Neural cell (in vitro differentiated cells): ENCODE data around the gene BNC2. TPM values are rescaled to one million over a fixed set of nuclear protein-coding genes. Genes with fewer than 3 reads are reported as not detected.

Experiments
- H2AFZ ChIP-seq: fragments of 200-600, 300-800 bp; sonication (generic), shearing (Covaris generic); 2 replicates; pipeline ENCODE4 v1.6.0; 2014; ENCODE audit warnings: low read depth, mild to moderate bottlenecking, antibody characterized with exemption, low read length, moderate library complexity
- H3F3A ChIP-seq: fragments of 200-600 bp; shearing (Covaris generic); 2 replicates; pipeline ENCODE4 v1.6.1; 2016; ENCODE audit warnings: mild to moderate bottlenecking, moderate library complexity, mixed read lengths, antibody characterized with exemption, low read length; ENCODE audit not compliant: insufficient read depth, poor library complexity, severe bottlenecking
- H3K27ac ChIP-seq: fragments of 200-600, 300-800 bp; sonication (generic), shearing (Covaris generic); 2 replicates; pipeline ENCODE4 v1.5.1; 2014; ENCODE audit warnings: mild to moderate bottlenecking, low read length, moderate library complexity
- H3K27me3 ChIP-seq: fragments of 300-800, 200-600 bp; sonication (generic), shearing (Covaris generic); 2 replicates; pipeline ENCODE4 v1.6.0; 2014; ENCODE audit warnings: mild to moderate bottlenecking, low read depth, low read length, moderate library complexity; ENCODE audit not compliant: insufficient read depth
- H3K36me3 ChIP-seq: fragments of 300-800, 200-600 bp; sonication (generic), shearing (Covaris generic); 2 replicates; pipeline ENCODE4 v1.5.1; 2014; ENCODE audit warnings: mild to moderate bottlenecking, antibody characterized with exemption, low read length, moderate library complexity; ENCODE audit not compliant: insufficient read depth
- H3K4me2 ChIP-seq: fragments of 300-800, 200-600 bp; sonication (generic), shearing (Covaris generic); 2 replicates; pipeline ENCODE4 v1.6.0; 2014; ENCODE audit warnings: mild to moderate bottlenecking, low read length
- H3K4me3 ChIP-seq: fragments of 300-800, 200-600 bp; sonication (generic), shearing (Covaris generic); 2 replicates; pipeline ENCODE4 v1.5.1; 2014; ENCODE audit warnings: mild to moderate bottlenecking, low read length, moderate library complexity
- H3K79me2 ChIP-seq: fragments of 200-600 bp; shearing (Covaris generic); replicated peaks from 2 replicates; pipeline ENCODE4 v1.6.0; 2014; ENCODE audit warnings: mild to moderate bottlenecking, low read length, moderate library complexity; ENCODE audit not compliant: insufficient read depth
- H3K9ac ChIP-seq: fragments of 300-800, 200-600 bp; sonication (generic), shearing (Covaris generic); 2 replicates; pipeline ENCODE4 v1.6.1; 2016; ENCODE audit warnings: mild to moderate bottlenecking, low read length, mixed read lengths
- H3K9me2 ChIP-seq: fragments of 200-600 bp; shearing (Covaris generic); 2 replicates; pipeline ENCODE4 v1.6.1; 2016; ENCODE audit warnings: mild to moderate bottlenecking, low read length, mixed read lengths; ENCODE audit not compliant: insufficient read depth
- H3K9me3 ChIP-seq: fragments of 200-600, 300-800 bp; sonication (generic), shearing (Covaris generic); 2 replicates; pipeline ENCODE4 v1.6.1; 2016; ENCODE audit warnings: mild to moderate bottlenecking, mixed run types, low read length, moderate library complexity, mixed read lengths
- H4K20me1 ChIP-seq: fragments of 200-600 bp; shearing (Covaris generic); 2 replicates; pipeline ENCODE4 v1.6.1; 2016; ENCODE audit warnings: mild to moderate bottlenecking, mixed run types; ENCODE audit not compliant: insufficient read depth
- EP300 ChIP-seq: fragments of 450-650 bp; conservative IDR thresholded peaks from 2 replicates; pipeline ENCODE4 v1.6.1; 2014; ENCODE audit warnings: antibody characterized with exemption, mild to moderate bottlenecking, moderate library complexity; ENCODE audit not compliant: poor library complexity, severe bottlenecking
- EZH2 ChIP-seq: fragments of 200-600, 300-800 bp; shearing (Covaris generic), sonication (generic); IDR thresholded peaks from 2 replicates; pipeline ENCODE4 v1.6.1; 2014; ENCODE audit warnings: antibody characterized with exemption, low read length, borderline replicate concordance, mild to moderate bottlenecking; ENCODE audit not compliant: insufficient read depth, poor library complexity, severe bottlenecking
- MXI1 ChIP-seq: fragments of 450-650 bp; conservative IDR thresholded peaks from 2 replicates; pipeline ENCODE4 v1.6.1; 2014; ENCODE audit warnings: antibody characterized with exemption, mild to moderate bottlenecking; ENCODE audit not compliant: poor library complexity, severe bottlenecking
- POLR2AphosphoS5 ChIP-seq: IDR thresholded peaks from 2 replicates; pipeline ENCODE4 v1.6.1; 2012
- RAD21 ChIP-seq: fragments of 450-650 bp; conservative IDR thresholded peaks from 2 replicates; pipeline ENCODE4 v1.6.1; 2014; ENCODE audit warnings: antibody characterized with exemption, mild to moderate bottlenecking, moderate library complexity
- REST ChIP-seq: IDR thresholded peaks from 2 replicates; pipeline ENCODE4 v1.6.1; 2012; ENCODE audit warnings: borderline replicate concordance
- SMC3 ChIP-seq: fragments of 450-650 bp; conservative IDR thresholded peaks from 2 replicates; pipeline ENCODE4 v1.6.1; 2014; ENCODE audit warnings: antibody characterized with exemption, mild to moderate bottlenecking, moderate library complexity; ENCODE audit not compliant: poor library complexity
- TAF1 ChIP-seq: IDR thresholded peaks from 2 replicates; pipeline ENCODE4 v1.6.1; 2012; ENCODE audit warnings: low read depth
- polyA plus RNA-seq: library from polyadenylated mRNA; depleted of rRNA; stranded (reverse); fragments of >200 nt; gene quantifications from 2 replicates; pipeline ENCODE4 v1.2.3, GENCODE V29; 2014
- TF ChIP-seq, protein P1 (sequence below): fragments of 450-650 bp; IDR thresholded peaks from 2 replicates; pipeline ENCODE4 v1.5.1; 2014; ENCODE audit warnings: antibody characterized with exemption, mild to moderate bottlenecking, moderate library complexity; ENCODE audit not compliant: poor library complexity, severe bottlenecking

Gene BNC2
- polyA plus RNA-seq, 1 donor from 2014 or later, result 1.3 TPM

- no peaks in the 10 kb centered on the region for H3K9me3 ChIP-seq
- no peak overlapping the region for H3K4me2 ChIP-seq
- no peak overlapping the region for H3K4me3 ChIP-seq
- TF ChIP-seq POLR2AphosphoS5, result no peak
- TF ChIP-seq, protein P1, sequence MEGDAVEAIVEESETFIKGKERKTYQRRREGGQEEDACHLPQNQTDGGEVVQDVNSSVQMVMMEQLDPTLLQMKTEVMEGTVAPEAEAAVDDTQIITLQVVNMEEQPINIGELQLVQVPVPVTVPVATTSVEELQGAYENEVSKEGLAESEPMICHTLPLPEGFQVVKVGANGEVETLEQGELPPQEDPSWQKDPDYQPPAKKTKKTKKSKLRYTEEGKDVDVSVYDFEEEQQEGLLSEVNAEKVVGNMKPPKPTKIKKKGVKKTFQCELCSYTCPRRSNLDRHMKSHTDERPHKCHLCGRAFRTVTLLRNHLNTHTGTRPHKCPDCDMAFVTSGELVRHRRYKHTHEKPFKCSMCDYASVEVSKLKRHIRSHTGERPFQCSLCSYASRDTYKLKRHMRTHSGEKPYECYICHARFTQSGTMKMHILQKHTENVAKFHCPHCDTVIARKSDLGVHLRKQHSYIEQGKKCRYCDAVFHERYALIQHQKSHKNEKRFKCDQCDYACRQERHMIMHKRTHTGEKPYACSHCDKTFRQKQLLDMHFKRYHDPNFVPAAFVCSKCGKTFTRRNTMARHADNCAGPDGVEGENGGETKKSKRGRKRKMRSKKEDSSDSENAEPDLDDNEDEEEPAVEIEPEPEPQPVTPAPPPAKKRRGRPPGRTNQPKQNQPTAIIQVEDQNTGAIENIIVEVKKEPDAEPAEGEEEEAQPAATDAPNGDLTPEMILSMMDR, result no peak
- TF ChIP-seq MXI1, result no peak
- TF ChIP-seq EP300, result no peak
- TF ChIP-seq REST, result no peak
- no peak for TF ChIP-seq TAF1
- no peak for TF ChIP-seq SMC3
- TF ChIP-seq EZH2, result no peak
- TF ChIP-seq RAD21, result no peak
- no peak overlapping the region for H3K27ac ChIP-seq
- no peaks in the 10 kb centered on the region for H3K9me2 ChIP-seq
- no peak overlapping the region for H2AFZ ChIP-seq
- H3K36me3 ChIP-seq, result no peaks in the 10 kb centered on the region
- no peaks in the 10 kb centered on the region for H4K20me1 ChIP-seq
- H3K27me3 ChIP-seq, result no peaks in the 10 kb centered on the region
- no peaks in the 10 kb centered on the region for H3K79me2 ChIP-seq
- H3F3A ChIP-seq, result no peaks in the 10 kb centered on the region
- no peak overlapping the region for H3K9ac ChIP-seq
Observed at GRCh38 chr9:16543686-16544085, 326.8 kb downstream of the BNC2 start.

GRCh38 chr9:16543225-16543624 is 327.2 kb downstream of the BNC2 start:
- Histone ChIP-seq H3K9me2 (no peaks in the 10 kb centered on the region), H3K4me2 (no peak overlapping the region), H3K36me3 (no peaks in the 10 kb centered on the region), H3K27ac (no peak overlapping the region), H3K9me3 (no peaks in the 10 kb centered on the region), H3K9ac (no peak overlapping the region), H3K79me2 (no peaks in the 10 kb centered on the region), H4K20me1 (no peaks in the 10 kb centered on the region), H3F3A (no peaks in the 10 kb centered on the region), H3K27me3 (no peaks in the 10 kb centered on the region), H3K4me3 (no peak overlapping the region), H2AFZ (no peak overlapping the region)
- TF ChIP-seq REST (no peak), TAF1 (no peak), RAD21 (no peak), EZH2 (no peak), SMC3 (no peak)
- TF ChIP-seq, protein P1, result no peak
